Stimulated activated CD8-positive, alpha-beta memory T cell treated with anti-CD3 and anti-CD28 coated beads, Interleukin-12 subunit alpha, Interleukin-12 subunit beta, amount 100 ng/mL, for 1 hour (primary cell): ENCODE results near the gene CPA4.
"Not testable (repeated sequence)": the region's sequence is repeated elsewhere in the genome, so short reads cannot be mapped to it uniquely, and the experiment has no call there.

Experiments
- DNase-seq: peaks from one replicate; pipeline ENCODE4 v3.0.0-alpha.2; 2020; ENCODE audit warnings: low read depth

Gene CPA4

DNA sequence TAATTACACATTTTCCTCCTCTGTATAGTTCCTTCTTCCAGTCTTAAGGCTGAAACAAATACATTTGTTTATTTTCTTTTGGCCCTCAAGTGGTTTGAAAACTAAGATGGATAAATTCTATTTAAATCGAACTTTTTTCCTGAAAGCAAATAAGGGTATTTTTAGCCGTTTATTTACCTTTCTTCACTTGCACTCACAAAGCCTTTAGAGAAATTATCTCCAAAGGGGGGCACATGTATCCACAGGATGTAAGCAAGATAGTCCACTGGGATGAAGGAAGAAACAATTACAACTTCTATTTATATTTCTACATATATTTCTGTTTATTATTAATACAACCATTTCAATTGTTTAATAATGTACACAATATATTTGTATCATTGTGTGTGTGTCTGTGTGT is 10.2 kb downstream of the CPA4 start:
- no peak for DNase-seq

DNA sequence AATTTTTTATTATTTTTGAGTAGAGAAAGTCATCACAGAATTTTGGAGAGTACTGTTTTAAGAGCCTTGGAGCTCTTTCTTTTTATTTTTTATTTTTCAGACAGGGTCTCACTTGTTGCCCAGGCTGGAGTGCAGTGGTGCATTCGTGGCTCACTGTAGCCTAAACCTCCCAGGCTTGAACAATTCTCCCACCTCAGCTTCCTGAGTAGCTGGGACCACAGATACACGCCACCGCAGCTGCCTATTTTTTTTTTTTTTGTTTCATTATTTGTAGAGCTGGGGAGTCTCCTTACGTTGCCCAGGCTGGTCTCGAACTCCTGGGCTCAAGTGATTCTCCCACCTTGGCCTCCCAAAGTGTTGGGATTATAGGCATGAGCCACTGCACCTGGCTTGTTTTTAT is 10.6 kb downstream of the CPA4 start:
- no peak for DNase-seq

DNA sequence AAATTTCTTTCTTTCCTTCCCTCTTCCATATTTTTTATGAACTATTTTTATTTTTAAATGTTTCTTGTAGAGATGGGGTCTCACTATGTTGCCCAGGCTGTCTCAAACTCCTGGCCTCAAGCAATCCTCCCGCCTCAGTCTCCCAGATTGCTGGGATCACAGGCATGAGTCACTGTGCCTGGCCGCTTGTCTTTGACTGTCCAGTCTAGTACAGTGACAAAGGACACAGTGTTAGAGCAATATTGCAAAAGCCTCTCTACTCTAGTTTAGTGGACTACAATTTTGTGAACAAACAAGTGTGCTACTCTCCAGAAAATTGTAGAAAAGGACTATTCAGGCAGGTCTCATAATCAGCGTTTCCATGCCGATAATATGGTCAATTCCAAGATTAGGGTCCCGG is 11.0 kb downstream of the CPA4 start:
- DNase-seq = no peak

DNA sequence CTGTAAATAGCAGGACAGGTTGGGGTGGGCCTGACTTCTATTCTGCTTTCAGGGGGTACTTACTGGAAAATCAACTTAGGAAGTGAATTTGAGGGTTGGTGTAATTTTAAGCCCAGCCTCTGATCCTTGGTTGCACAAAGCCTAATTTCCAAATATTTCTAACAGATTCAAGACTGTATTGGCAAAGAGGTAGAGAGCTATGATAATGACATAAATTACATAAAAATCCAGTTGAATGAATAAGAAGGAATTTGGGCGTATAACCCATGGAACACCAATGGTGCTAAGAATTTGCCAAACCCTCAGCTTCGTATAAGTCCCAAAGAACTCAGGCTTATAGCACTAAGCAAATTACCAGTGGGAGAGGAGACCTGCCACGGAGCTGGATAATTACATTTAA is 11.9 kb downstream of the CPA4 start:
- DNase-seq = no peak

DNA sequence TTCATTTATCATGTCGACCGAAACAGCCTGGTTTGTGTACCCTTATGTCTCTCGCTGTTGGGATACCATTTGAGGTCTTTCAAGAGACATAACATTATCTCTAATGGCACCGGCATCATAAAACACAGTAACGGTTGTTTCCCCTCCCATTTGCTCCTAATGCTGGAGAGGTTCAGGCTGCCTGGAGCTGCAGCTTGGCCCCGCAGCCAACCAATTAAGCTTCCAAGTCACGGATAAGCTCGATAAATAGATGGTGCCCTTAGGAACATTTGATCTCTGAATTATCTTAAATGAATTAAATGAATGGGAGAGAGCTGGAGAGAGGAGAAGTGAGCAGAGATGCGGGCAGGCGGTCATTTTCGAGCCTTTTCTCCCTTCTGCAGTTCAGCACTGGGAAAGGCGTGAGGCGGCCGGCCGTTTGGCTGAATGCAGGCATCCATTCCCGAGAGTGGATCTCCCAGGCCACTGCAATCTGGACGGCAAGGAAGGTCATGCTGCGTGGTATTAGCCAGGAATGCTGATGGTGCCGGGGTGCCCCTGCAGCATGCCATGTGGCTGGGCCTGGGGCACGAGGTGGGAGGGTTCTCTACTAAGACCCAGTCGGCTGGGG is 12.6 kb downstream of the CPA4 start:
- DNase-seq = no peak

DNA sequence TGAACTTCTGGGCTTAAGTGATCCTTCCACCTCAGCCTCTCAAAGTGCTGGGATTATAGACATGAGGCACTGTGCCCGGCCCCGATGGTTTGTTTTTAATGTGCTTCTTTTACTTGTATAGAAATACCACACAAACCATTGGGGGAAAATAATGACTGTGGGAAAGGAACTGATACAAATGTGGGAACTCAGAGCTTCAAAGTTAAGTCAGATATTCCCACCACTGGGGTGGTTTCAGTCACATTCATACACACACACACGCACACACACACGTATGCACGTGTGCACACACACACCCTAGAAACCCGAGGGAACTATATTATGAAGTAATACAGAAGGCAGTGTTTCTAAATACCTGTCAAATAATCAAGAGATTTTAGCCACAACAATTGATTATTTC is 17.0 kb downstream of the CPA4 start:
- DNase-seq = no peak

DNA sequence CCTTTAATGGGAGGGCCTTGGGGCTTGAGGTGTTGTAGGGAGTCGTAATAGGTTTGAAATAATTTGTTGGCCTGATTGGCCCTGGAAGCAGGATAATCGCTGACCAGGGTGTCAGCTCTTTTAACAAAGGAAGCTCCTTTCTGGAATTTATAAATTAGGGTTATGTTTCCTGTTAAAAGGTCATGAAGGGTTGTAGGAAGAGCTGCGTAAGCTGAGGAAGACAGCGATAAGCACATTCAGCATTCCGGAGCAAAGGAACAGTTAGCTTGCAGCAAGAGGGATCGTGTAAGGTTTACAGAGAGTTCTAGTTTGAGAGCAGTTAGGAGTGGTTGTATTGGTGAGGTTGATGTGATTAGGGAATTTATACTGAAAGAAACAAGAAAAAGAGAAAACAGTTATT is 21.3 kb downstream of the CPA4 start:
- DNase-seq = no peak

DNA sequence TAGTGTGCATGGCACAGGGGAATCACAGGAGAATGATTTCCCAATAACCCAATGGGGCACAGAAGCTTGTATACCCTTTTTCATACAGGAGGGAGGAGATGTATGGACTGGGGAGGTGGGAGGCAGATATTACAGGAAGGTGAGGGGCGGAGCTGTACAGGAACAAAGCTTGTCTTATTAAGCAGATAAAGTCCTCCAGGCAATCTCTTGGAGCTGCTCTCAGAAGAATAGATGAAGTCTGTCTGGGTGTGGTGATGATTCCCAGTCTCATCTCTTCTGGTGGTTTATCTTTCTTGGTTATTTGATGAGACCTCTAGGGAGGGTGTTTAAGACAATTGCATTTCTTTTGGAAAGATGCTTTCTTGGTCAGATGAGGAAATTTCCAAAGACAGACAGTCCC is 26.6 kb downstream of the CPA4 start:
- no peak for DNase-seq

DNA sequence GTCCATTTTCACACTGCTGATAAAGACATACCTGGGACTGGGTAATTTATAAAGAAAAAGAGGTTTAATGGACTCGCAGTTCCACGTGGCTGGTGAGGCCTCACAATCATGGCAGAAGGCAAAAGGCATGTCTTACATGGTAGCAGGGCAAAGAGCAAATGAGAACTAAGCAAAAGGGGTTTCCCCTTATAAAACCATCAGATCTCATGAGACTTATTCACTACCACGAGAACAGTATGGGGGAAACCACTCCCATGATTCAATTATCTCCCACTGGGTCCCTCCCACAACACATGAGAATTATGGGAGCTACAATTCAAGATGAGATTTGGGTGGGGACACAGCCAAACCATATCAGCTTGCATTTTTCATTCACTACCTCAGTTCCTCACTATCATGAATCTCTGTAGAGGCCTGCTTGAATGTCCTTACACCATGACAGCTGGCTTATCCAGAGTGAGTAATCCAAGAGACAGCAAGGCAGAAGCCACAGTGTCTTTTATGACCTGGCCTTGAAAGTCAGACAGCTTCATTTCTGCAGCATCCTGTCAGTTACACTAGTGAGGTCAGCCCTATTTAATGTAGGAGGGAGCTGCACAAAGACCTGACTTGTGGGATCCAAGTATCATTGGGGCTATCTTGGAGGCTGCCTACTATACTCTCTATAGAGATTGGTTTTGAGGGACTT is 28.7 kb downstream of the CPA4 start:
- not testable (repeated sequence) for DNase-seq

DNA sequence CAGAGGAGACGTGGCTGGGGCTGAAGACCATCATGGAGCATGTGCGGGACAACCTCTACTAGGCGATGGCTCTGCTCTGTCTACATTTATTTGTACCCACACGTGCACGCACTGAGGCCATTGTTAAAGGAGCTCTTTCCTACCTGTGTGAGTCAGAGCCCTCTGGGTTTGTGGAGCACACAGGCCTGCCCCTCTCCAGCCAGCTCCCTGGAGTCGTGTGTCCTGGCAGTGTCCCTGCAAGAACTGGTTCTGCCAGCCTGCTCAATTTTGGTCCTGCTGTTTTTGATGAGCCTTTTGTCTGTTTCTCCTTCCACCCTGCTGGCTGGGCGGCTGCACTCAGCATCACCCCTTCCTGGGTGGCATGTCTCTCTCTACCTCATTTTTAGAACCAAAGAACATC is 29.7 kb downstream of the CPA4 start:
- no peak for DNase-seq

DNA sequence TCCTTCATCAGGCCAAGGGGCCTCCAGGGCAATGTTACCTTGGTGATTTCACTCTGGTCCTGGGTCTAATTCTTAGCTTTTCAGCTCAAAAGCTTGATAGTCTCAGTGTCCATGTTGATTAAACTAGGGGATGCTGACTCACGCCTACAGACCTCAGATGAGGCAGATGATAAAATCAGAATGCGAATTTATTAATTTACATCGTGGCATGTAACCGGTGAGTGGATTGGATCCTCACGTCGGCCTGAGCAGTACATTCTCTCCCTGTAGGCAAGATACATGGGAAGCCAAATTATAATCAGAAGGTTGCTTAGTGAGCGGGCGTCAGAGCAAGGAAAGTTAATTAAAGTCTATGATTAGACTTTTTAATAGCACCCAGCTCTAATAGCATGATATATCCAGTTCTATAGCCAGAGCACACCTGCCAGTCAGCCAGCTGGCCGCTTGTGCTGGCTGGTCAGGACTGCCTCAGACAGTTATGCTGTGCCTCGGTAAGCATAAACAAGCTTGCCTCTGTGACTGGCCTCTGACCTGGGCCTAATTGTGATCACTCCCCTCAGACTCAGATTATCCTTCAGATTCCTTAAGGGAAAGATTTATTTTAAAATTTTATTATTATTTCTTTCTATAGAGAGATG is 31.5 kb downstream of the CPA4 start:
- DNase-seq = no peak

DNA sequence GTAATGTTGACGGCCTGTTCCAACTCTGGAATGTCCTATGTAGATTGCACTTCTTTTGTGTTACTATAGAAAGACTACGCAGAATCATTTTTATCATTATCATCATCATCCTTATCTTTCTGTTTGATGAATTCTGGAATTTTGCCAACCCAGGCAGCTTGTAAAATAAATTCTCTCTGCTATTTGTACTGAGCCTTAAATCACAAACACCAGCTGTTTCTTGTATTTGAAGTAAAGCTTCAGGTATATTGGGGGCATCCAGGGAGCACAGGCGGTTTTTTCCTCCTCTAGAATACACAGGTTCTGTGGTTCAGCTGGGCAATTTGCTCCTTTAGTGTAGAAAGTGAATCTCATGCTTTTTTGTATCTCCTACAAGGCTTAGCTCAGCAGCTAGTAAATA is 36.7 kb downstream of the CPA4 start:
- no peak for DNase-seq

DNA sequence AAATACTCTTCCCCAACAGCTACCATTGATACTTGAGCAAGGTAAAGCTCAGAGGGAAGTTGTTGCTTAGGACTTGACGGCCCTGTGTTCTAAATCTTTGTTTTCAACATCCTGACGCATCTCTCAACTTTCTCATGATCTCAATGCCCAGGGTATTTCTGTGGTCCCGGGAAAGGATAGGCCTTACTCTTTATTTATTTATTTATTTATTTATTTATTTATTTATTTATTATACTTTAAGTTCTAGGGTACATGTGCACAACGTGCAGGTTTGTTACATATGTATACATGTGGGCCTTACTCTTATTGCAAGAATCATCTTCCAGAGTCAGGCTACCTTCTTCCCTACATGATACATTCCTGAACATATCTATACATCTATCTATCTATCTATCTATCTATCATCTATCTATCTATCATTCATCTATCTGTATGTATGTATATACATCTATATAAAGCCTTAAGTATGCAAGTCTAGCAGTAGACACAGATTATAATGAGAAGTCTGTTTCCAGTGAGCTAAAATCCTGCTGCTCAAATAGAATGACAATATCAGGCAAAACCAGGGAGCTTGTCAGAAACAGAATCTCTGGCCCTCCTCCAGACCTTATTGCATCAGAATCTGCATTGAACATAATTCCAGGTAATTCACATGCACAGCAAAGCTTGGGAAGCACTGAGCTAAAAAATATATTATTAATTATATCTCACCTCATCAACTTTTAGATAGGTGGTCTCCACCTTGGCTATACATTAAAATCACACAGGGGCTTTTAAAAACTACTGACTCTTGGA is 39.5 kb downstream of the CPA4 start:
- no peak for DNase-seq

DNA sequence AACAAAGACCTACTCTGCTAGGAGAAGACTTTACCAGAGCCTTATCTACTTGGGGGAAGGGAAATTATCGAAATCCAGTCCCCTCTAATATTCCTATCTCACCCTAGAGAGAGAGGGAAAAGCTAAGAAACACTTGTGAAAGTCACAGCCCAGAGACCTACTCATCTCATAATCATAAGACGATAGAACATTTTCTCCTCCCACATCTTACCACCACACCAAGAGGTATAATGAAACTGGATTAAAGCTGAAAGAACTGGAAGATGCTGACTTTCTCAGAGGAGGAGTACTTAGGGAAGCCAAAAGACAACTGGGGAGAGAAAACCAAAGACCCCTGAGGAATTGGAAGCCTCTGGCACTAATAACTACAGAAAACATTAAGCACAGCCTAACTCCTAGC is 40.9 kb downstream of the CPA4 start:
- DNase-seq = no peak

DNA sequence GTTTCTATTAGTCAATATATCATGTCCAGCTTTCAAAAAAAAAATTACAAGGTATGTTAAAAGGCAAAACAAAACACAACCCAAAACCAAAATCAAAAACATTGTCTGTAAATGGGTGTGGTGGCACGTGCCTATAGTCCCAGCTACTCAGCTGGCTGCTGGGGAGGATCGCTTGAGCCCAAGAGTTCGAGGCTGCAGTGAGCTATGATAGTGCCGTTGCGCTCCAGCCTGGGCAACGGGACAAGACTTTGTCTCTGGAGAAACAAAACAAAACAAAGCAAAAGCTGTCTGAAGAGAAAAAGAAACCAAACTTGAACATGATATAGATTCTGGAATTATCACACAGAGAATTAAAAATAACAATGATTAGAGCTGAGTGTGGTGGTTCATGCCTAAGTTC is 41.3 kb downstream of the CPA4 start:
- DNase-seq = no peak

DNA sequence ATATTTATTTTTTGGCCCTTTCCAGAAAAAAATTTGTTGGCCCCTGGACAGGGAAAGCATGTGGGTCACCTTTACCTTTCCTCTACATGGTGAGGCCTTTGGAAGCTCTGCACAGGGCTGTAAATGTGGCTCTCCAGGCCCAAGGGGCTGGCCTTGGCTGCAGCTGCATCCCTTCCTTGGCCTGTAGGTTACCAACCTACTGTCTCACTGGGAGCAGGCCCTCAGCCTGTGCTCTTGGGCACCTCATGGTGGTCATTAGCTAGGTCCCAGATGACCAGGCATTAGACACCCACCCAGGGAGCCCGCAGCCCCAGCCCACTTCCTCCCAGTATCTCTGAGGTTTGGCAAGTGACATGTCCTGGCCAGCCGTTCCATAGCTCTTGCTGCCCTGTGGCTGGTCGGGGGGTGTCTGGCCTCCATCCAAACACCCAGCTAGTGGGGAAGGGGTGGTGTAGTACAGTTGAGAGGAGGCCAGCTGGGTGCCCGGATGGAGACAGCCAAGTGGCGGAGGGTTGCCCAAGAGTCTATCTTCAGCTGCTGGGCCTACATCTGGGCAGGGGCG is 44.5 kb downstream of the CPA4 start:
- DNase-seq = no peak

DNA sequence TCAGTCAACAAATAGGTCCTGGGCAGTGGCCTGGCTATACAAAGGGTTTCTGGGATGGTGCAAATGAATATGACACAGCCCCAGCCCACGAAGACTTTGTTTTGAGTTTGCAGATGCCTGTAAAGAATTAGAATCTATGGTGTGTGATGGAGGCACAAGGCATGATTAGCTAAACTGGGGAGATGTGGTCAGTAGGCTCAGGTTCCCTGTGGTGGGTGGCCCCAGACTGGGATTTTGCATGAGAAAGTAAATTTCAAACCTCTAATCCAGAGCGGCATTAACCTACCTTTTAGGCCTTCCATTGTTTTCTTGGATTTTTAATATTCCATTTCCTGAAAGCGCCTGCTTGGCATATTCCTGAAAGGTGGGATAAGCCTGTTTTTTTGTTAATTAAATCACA is 45.3 kb downstream of the CPA4 start:
- no peak for DNase-seq

DNA sequence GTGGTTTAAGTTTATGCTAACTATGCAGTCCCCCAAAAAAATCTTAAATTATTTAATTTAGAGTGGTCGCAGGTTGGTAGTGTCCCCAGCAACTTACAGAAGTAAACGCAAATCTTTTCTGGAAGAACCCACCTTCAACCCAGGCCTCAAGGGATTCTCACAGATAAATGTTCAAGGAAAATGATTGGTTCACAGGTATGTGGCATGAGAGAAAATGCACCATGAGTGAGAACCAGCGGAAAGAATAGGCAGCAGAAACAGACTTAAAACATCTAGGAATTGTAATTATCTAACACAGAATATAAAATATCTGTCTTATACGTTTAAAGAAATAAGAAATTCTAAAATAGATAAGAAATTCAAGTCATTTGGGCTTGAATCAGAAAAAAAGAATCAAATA is 48.9 kb downstream of the CPA4 start:
- no peak for DNase-seq

DNA sequence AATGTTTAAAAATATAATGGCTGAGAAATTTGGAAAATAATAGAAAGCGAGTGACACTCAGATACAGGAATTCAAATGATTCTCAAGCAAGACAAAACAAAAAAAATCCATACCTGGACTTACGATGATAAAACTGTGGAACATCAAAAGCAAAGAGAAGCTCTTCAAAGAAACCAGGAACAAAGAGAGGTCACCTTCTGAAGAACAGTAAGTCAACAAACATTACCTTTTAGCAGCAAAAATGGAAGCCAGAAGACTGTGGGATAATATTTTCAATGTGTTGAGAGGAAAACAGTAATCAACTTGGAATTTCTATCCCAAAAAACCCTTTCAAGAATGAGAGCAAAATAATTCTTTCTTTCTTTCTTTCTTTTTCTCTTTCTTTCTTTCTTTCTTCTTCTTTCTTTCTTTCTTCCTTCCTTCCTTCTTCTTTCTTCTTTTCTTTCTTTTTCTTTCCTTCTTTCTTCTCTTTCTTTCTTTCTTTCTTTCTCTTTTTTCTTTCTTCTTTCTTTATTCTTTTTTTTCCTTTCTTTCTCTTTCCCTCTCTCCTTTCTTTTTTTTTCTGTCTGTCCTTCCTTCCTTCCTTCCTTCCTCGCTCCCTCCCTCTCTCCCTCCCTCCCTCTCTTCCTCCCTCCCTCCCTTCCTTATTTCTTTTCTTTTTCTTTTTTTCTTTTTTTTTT is 49.9 kb downstream of the CPA4 start:
- DNase-seq = no peak

DNA sequence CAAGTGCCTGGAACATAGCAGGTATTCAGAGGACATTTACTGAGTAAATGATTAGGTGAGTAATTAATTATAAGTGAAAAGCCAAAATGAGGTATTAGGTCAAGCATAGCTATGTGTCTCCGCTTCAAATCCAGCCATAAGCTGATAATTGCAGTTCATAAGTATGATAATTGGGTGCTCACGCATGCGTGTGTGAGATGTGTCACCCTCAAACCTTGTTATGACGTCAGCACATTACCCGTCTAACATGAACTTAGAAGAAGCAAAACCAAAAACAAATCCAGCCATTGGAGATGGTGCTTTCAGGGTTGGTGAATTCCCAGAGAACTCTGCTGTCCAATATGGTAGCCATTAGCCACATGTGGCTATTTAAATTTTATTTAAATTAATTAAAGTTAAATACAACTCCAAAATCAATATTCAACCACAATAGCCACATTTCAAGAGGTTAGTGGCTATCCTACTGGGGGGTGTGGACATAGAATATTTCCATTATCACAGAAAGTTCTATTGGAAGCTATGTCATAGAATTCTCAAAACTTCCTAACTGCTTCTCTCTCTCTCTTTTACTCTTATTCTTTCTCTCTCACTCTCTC is 51.4 kb downstream of the CPA4 start, which contains the start of gene CPA5:
Gene CPA5 (plus strand): TSS at position 546 of the 596 bp plus-strand sequence. CDS start 1,670 bp downstream, outside the sequence.
- DNase-seq = no peak

DNA sequence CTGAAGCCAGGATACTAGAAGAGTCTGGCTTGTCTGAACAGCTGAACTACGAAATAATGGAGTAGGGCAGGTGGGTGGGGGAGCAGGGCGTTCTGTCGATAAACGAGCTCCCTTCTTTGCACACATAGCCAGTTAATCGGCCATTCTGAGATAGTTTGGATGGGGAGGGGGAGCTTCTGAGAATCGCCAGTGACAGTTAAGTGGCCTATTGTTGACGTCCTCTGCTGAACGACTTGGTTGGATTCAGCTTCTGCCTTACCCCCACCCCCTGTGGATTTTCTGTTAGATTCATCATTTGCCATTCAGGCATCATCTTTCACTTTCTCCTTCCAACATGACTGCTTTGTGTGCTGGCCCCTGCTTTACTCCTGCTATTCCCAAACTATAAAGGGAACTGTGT is 52.2 kb downstream of the CPA4 start:
- DNase-seq = no peak

DNA sequence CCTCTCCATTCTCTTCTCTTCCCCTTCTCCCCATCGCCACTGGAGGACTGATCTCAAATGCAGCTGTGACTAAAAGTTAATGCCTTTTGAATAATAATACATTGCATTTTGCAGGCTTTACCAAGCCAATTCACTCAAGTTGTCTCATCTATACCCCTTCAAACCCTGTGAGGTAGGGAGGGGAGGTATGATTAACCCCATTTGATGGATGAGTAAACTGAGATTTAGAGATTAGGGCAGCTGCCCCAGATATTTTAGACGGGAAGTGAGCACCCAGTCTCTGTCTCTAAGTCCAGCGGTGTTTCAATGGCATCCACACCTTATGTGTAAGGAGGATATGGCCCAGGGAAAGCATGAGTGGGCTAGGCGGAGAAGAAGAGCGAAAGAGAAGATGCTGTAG is 52.8 kb downstream of the CPA4 start:
- no peak for DNase-seq
